Measurements from ENCODE around the gene SGSM1. TPM values are rescaled to one million over a fixed set of nuclear protein-coding genes. Genes with fewer than 3 reads are reported as not detected.

Gene SGSM1
- polyA plus RNA-seq, 3 donors = not detected

- 25% methylated on average over 11 of the region's 11 CpGs for WGBS (ENCODE audit: insufficient coverage)
- H3K4me2 ChIP-seq (replicated peaks; ENCODE audit: extremely low read depth, low read length, poor library complexity, severe bottlenecking) = no peak overlapping the region
- no peak overlapping the region for H3K27ac Mint-ChIP-seq
Measured at GRCh38 chr22:24938741-24939341, 132.8 kb downstream of the SGSM1 start.

DNA sequence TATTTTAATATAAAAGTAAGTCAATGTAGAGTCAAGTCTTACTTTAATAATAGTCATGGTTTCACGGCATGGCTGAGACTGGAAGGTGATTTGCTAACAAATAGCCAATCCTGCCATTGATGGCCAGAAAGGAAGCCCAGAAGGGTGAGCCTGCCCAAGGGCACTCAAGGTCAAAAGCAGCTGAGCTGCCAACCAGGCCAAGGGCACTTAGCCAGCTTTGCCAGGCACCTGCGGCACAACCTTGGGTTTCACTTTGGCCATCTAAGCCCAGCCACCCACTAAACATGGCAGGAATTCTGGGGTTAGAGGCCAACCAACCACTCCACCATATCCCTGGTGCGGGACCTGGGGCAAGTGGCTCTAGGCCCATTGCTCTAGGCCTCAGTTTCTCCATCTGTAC lies 136.3 kb downstream of the SGSM1 start:
- no peak overlapping the region for H3K9ac ChIP-seq (ENCODE audit: insufficient read depth, low read length, poor library complexity, severe bottlenecking)
- intact Hi-C loops (cut with micrococcal nuclease) = no loop called here
- no peak for TF ChIP-seq CTCF (IDR thresholded peaks at IDR 0.05)
- no peak overlapping the region for H3K4me3 ChIP-seq (replicated peaks in 1 of 3; ENCODE audit: low read depth in 2 of 3, low read length in 3 of 3)
- H2AFZ ChIP-seq (ENCODE audit: insufficient read depth, low read depth, low read length, poor library complexity, severe bottlenecking) = no peak overlapping the region
- Mint-ChIP-seq H3K36me3 (no peaks in the 10 kb centered on the region), H3K27me3 (ENCODE audit: low read depth in 3 of 3) (peaks cover 0 to 14% (median 3%) of the 10 kb centered on the region in 3 donors), H3K4me3 (no peak overlapping the region), H3K9me3 (no peaks in the 10 kb centered on the region), H3K27ac (no peak overlapping the region), H3K4me1 (peaks cover 3% of the 10 kb centered on the region)
- H4K20me1 ChIP-seq (ENCODE audit: insufficient read depth, low read length) = no peaks in the 10 kb centered on the region
- no peak overlapping the region for H3K4me2 ChIP-seq (replicated peaks; ENCODE audit: extremely low read depth, low read length, poor library complexity, severe bottlenecking)
- H3K4me1 ChIP-seq (ENCODE audit: control insufficient read depth in 1 of 2, insufficient read depth in 2 of 2, low read length in 2 of 2) = no peaks in the 10 kb centered on the region
- H3K27me3 ChIP-seq (ENCODE audit: control insufficient read depth in 2 of 2, insufficient read depth in 2 of 2, low read length in 2 of 2) = no peaks in the 10 kb centered on the region
- no peaks in the 10 kb centered on the region for H3K79me2 ChIP-seq (ENCODE audit: insufficient read depth, low read length)
- WGBS (ENCODE audit: insufficient coverage) = 100% methylated on average over 2 of the region's 3 CpGs
- no peak overlapping the region for H3K27ac ChIP-seq (ENCODE audit: low read depth in 1 of 2, low read length in 2 of 2)
- no peaks in the 10 kb centered on the region for H3K36me3 ChIP-seq (replicated peaks in 1 of 2; ENCODE audit: control insufficient read depth in 1 of 2, insufficient read depth in 2 of 2, low read length in 2 of 2)
- no peak for DNase-seq
- H3K9me3 ChIP-seq (replicated peaks in 1 of 2; ENCODE audit: control insufficient read depth in 1 of 2, insufficient read depth in 1 of 2, low read length in 2 of 2) = no peaks in the 10 kb centered on the region

More at GRCh38 chr22:24938741-24939341, 132.8 kb downstream of the SGSM1 start:
- DNase-seq = peak in 1 of 3 donors; percentile 12
- Histone ChIP-seq H3K4me3 (replicated peaks in 1 of 3; ENCODE audit: low read depth in 2 of 3, low read length in 3 of 3) (no peak overlapping the region), H3K4me1 (ENCODE audit: control insufficient read depth in 1 of 2, insufficient read depth in 2 of 2, low read length in 2 of 2) (no peaks in the 10 kb centered on the region), H2AFZ (ENCODE audit: insufficient read depth, low read depth, low read length, poor library complexity, severe bottlenecking) (no peak overlapping the region), H3K27ac (ENCODE audit: low read depth in 1 of 2, low read length in 2 of 2) (no peak overlapping the region), H3K36me3 (replicated peaks in 1 of 2; ENCODE audit: control insufficient read depth in 1 of 2, insufficient read depth in 2 of 2, low read length in 2 of 2) (no peaks in the 10 kb centered on the region), H3K9me3 (replicated peaks in 1 of 2; ENCODE audit: control insufficient read depth in 1 of 2, insufficient read depth in 1 of 2, low read length in 2 of 2) (no peaks in the 10 kb centered on the region), H3K27me3 (ENCODE audit: control insufficient read depth in 2 of 2, insufficient read depth in 2 of 2, low read length in 2 of 2) (no peaks in the 10 kb centered on the region), H3K79me2 (ENCODE audit: insufficient read depth, low read length) (no peaks in the 10 kb centered on the region), H3K9ac (ENCODE audit: insufficient read depth, low read length, poor library complexity, severe bottlenecking) (no peak overlapping the region), H4K20me1 (ENCODE audit: insufficient read depth, low read length) (no peaks in the 10 kb centered on the region)
- intact Hi-C loops (cut with micrococcal nuclease) = loop anchor here (5.0 to 10.0 kb wide), 2 partner anchors 113 to 116 kb away; no protein-coding TSS in a partner anchor
- Mint-ChIP-seq H3K36me3 (no peaks in the 10 kb centered on the region), H3K4me1 (no peaks in the 10 kb centered on the region), H3K9me3 (no peaks in the 10 kb centered on the region), H3K27me3 (ENCODE audit: low read depth in 3 of 3) (peaks cover 0 to 4% (median 1%) of the 10 kb centered on the region in 3 donors), H3K4me3 (no peak overlapping the region)
- peak; percentile 83 for TF ChIP-seq CTCF (IDR thresholded peaks at IDR 0.05)

All from CD14-positive monocyte (primary cell).